Transverse colon (tissue), 4 donors: ENCODE data around the gene SYT10.

Experiments used
- EP300 ChIP-seq: sonication (generic); formaldehyde crosslinking; IDR thresholded peaks from one replicate; pipeline ENCODE4 v1.6.1; 2017; ENCODE audit warnings: antibody characterized with exemption, low read depth
- POLR2A ChIP-seq: fragments of 450-650 bp; IDR thresholded peaks from one replicate; pipeline ENCODE4 v1.6.1; 2016; ENCODE audit warnings: antibody characterized with exemption, mild to moderate bottlenecking, moderate library complexity
- POLR2AphosphoS5 ChIP-seq, 3 donors: sonication (generic); formaldehyde crosslinking; IDR thresholded peaks; one replicate each; pipeline ENCODE4 v1.6.1; 2016; ENCODE audit warnings: antibody characterized with exemption in 3 of 3
- TF ChIP-seq, protein P1 (sequence below), 5 experiments: fragments of 200-600 bp in 3 of 5; fragments of 450-650 bp in 2 of 5; sonication (generic) in 3 of 5; IDR thresholded peaks; 1 replicate in 2 of 5; 2 replicates in 3 of 5; pipeline ENCODE4 v1.5.1; 2016 to 2017; ENCODE audit warnings: antibody characterized with exemption in 5 of 5, inconsistent platforms in 3 of 5, mild to moderate bottlenecking in 2 of 5, moderate library complexity in 1 of 5

DNA sequence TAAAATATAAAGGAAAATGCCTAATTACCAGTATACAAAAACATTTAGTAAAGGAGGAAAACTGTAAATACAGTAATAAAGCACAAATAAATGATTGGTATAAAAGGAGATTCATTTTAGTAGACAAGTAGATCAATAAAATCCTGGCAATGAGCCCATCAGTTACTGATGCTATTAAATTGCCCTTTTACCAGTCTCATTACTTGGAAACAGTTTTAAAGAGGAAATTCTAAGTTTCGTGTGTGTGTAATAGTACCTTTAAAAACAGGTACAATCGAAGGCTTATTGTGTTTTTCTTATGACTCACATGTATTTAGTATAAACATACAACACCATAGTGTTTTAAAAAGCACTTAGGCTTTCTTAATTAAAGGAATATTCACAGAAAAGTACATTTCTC lies 46.4 kb upstream of the SYT10 start:
- no peak for TF ChIP-seq POLR2A
- TF ChIP-seq, protein P1, sequence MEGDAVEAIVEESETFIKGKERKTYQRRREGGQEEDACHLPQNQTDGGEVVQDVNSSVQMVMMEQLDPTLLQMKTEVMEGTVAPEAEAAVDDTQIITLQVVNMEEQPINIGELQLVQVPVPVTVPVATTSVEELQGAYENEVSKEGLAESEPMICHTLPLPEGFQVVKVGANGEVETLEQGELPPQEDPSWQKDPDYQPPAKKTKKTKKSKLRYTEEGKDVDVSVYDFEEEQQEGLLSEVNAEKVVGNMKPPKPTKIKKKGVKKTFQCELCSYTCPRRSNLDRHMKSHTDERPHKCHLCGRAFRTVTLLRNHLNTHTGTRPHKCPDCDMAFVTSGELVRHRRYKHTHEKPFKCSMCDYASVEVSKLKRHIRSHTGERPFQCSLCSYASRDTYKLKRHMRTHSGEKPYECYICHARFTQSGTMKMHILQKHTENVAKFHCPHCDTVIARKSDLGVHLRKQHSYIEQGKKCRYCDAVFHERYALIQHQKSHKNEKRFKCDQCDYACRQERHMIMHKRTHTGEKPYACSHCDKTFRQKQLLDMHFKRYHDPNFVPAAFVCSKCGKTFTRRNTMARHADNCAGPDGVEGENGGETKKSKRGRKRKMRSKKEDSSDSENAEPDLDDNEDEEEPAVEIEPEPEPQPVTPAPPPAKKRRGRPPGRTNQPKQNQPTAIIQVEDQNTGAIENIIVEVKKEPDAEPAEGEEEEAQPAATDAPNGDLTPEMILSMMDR (IDR thresholded peaks at IDR 0.05) = no peak
- TF ChIP-seq POLR2AphosphoS5 (IDR thresholded peaks at IDR 0.05) = no peak
- no peak for TF ChIP-seq EP300
